ENCODE data around the gene SLCO1B3. TPM values are rescaled to one million over a fixed set of nuclear protein-coding genes. Genes with fewer than 3 reads are reported as not detected.

Gene SLCO1B3
- total and polyA plus RNA-seq, 2 of the 8 experiments (the other 6 are each of a cell fraction or from before 2014, with no cell fraction given) = not detected

- no peak overlapping the region for H2BK5ac ChIP-seq (ENCODE audit: low read depth, low read length)
- 93% methylated on average over 3 of the region's 3 CpGs; no CpG with 5 or more reads in 1 of the 2 experiments for WGBS, 2 experiments (ENCODE audit: extremely low coverage in 1 of 2, insufficient coverage in 1 of 2, insufficient read length in 1 of 2, insufficient replicate concordance in 2 of 2, low coverage in 1 of 2, low lambda C conversion rate in 2 of 2, missing lambda C conversion rate in 1 of 2)
- no peaks in the 10 kb centered on the region for H3K27me3 ChIP-seq (replicated peaks in 1 of 4; ENCODE audit: control insufficient read depth in 3 of 4, extremely low read depth in 1 of 4, insufficient read depth in 3 of 4, low read length in 3 of 4)
- no peaks in the 10 kb centered on the region for H3K36me3 ChIP-seq (ENCODE audit: control insufficient read depth in 2 of 4, insufficient read depth in 4 of 4, low read length in 3 of 4)
- CTCF ChIA-PET (ENCODE audit: partially characterized antibody) = interaction anchor here (1.0 kb wide), 1 partner anchor 150 kb away, joined by 3 read pairs; no protein-coding TSS in a partner anchor
- no peak overlapping the region for H3K14ac ChIP-seq (ENCODE audit: insufficient read length)
- POLR2A ChIA-PET (ENCODE audit: partially characterized antibody) = no interaction called here
- H3K4me2 ChIP-seq (ENCODE audit: insufficient read depth in 1 of 2, low read depth in 2 of 2, low read length in 2 of 2) = no peak overlapping the region
- H3K4ac ChIP-seq (replicated peaks; ENCODE audit: insufficient read length, low read depth, low read length) = no peak overlapping the region
- no peak overlapping the region for H3K18ac ChIP-seq (ENCODE audit: extremely low read depth, low read length)
- TF ChIP-seq ZNF274 (IDR thresholded peaks at IDR 0.05; ENCODE audit: borderline replicate concordance, extremely low read depth, low read length) (no peak), RFX5 (IDR thresholded peaks at IDR 0.05; ENCODE audit: borderline replicate concordance, low read depth, low read length) (no peak), PHF8 (conservative IDR thresholded peaks at IDR 0.05; ENCODE audit: low read depth, low read length) (no peak), SP1 (IDR thresholded peaks at IDR 0.05; ENCODE audit: low read depth, low read length) (no peak)
- no peak overlapping the region for H4K5ac ChIP-seq (ENCODE audit: insufficient read length, low read depth, low read length)
- no peaks in the 10 kb centered on the region for H3K79me1 ChIP-seq (ENCODE audit: low read depth, low read length)
- H3K4me3 ChIP-seq (ENCODE audit: extremely low read depth in 1 of 4, insufficient read depth in 2 of 4, low read depth in 3 of 4, low read length in 4 of 4) = no peak overlapping the region
- no peak overlapping the region for H2BK120ac ChIP-seq (replicated peaks; ENCODE audit: low read depth, low read length)
- FAIRE-seq (no peak), DNase-seq (ENCODE audit: low read depth in 1 of 2, low spot score in 2 of 2) (no peak)
- no peaks in the 10 kb centered on the region for H3K4me1 ChIP-seq (replicated peaks in 1 of 4; ENCODE audit: control insufficient read depth in 3 of 4, insufficient read depth in 4 of 4, low read length in 3 of 4)
- H3K79me2 ChIP-seq (ENCODE audit: control insufficient read depth in 1 of 2, insufficient read depth in 2 of 2, low read length in 2 of 2) = no peaks in the 10 kb centered on the region
- no peaks in the 10 kb centered on the region; a peak in 1 of 4 replicates for H3K9me3 ChIP-seq (ENCODE audit: insufficient read depth in 2 of 2, low read depth in 1 of 2, low read length in 1 of 2)
- H2BK15ac ChIP-seq (ENCODE audit: low read length) = no peak overlapping the region
- H2AK5ac ChIP-seq (ENCODE audit: low read depth, low read length) = no peak overlapping the region
- H3K56ac ChIP-seq (replicated peaks; ENCODE audit: insufficient read length, low read depth, low read length) = no peak overlapping the region
- no peak overlapping the region for H2BK20ac ChIP-seq (ENCODE audit: low read length)
- H2BK12ac ChIP-seq (ENCODE audit: low read depth, low read length) = no peak overlapping the region
- no peak overlapping the region for H4K8ac ChIP-seq (ENCODE audit: extremely low read depth, insufficient read depth, low read length)
- no peak overlapping the region for H4K91ac ChIP-seq (replicated peaks; ENCODE audit: insufficient read length, low read length)
- no peak overlapping the region for H2AFZ ChIP-seq (ENCODE audit: low read length)
- H3K23me2 ChIP-seq (ENCODE audit: low read depth, low read length) = no peaks in the 10 kb centered on the region
- no peak overlapping the region for H3K27ac ChIP-seq (ENCODE audit: low read depth, low read length)
- no peak overlapping the region for H3K23ac ChIP-seq (ENCODE audit: insufficient read length)
- no peak overlapping the region for H3K9ac ChIP-seq (replicated peaks in 1 of 4; ENCODE audit: extremely low read depth in 1 of 4, low read depth in 3 of 4, low read length in 3 of 4)
- no peaks in the 10 kb centered on the region for H4K20me1 ChIP-seq (replicated peaks in 1 of 2; ENCODE audit: control insufficient read depth in 1 of 2, insufficient read depth in 2 of 2, low read length in 2 of 2)
These were observed 19.4 kb downstream of the SLCO1B3 start for GRCh38 chr12:20829919-20830318.

Measured in H1 (cell line).